HepG2 (cell line): ENCODE results near the gene SLC16A3. TPM values are rescaled to one million over a fixed set of nuclear protein-coding genes. Genes with fewer than 3 reads are reported as not detected.

Source experiments
- GABPB1 ChIP-seq: IDR thresholded peaks from 2 replicates; pipeline ENCODE4 v1.6.1; 2016; ENCODE audit warnings: mild to moderate bottlenecking, missing genetic modification reagents, moderate library complexity, missing compliant biosample characterization
- HDAC1 ChIP-seq: sonication (generic); formaldehyde crosslinking; IDR thresholded peaks from 2 replicates; pipeline ENCODE4 v1.5.1; 2020; ENCODE audit warnings: mild to moderate bottlenecking, missing genetic modification reagents
- HHEX ChIP-seq: IDR thresholded peaks from 2 replicates; pipeline ENCODE4 v1.6.1; 2016; ENCODE audit warnings: control low read depth
- KAT7 ChIP-seq: IDR thresholded peaks from 2 replicates; pipeline ENCODE4 v1.6.1; 2018; ENCODE audit warnings: borderline replicate concordance, missing compliant biosample characterization
- KMT2A ChIP-seq: sonication (generic); formaldehyde crosslinking; IDR thresholded peaks from 2 replicates; pipeline ENCODE4 v1.4.0; 2020; ENCODE audit warnings: missing genetic modification reagents
- MAX ChIP-seq: IDR thresholded peaks from 2 replicates; pipeline ENCODE4 v1.6.1; 2012; ENCODE audit warnings: inconsistent platforms
- MED1 ChIP-seq: sonication (generic); formaldehyde crosslinking; IDR thresholded peaks from 2 replicates; pipeline ENCODE4 v1.4.0; 2020; ENCODE audit warnings: missing genetic modification reagents
- MED8 ChIP-seq: sonication (generic); formaldehyde crosslinking; IDR thresholded peaks from 2 replicates; pipeline ENCODE4 v1.8.1; 2023; ENCODE audit warnings: mild to moderate bottlenecking, missing genetic modification reagents; ENCODE audit not compliant: insufficient replicate concordance
- MIXL1 ChIP-seq: IDR thresholded peaks from 2 replicates; pipeline ENCODE4 v1.6.1; 2016
- MYNN ChIP-seq: sonication (generic); formaldehyde crosslinking; IDR thresholded peaks from 2 replicates; pipeline ENCODE4 v1.4.0; 2020; ENCODE audit warnings: mild to moderate bottlenecking, low read depth, missing genetic modification reagents
- NBN ChIP-seq: fragments of 450-650 bp; conservative IDR thresholded peaks from 2 replicates; pipeline ENCODE4 v1.6.1; 2017
- NCOA2 ChIP-seq: sonication (generic); formaldehyde crosslinking; IDR thresholded peaks from 2 replicates; pipeline ENCODE4 v1.8.0; 2022; ENCODE audit warnings: inconsistent platforms
- PAX8 ChIP-seq: sonication (generic); formaldehyde crosslinking; IDR thresholded peaks from 2 replicates; pipeline ENCODE4 v1.8.0; 2022; ENCODE audit warnings: mild to moderate bottlenecking, missing genetic modification reagents, borderline replicate concordance
- SIX1 ChIP-seq: sonication (generic); formaldehyde crosslinking; IDR thresholded peaks from 2 replicates; pipeline ENCODE4 v1.4.0; 2020; ENCODE audit warnings: missing genetic modification reagents, borderline replicate concordance
- SMAD3 ChIP-seq: sonication (generic); formaldehyde crosslinking; IDR thresholded peaks from 2 replicates; pipeline ENCODE4 v1.4.0; 2020; ENCODE audit warnings: missing genetic modification reagents
- SP2 ChIP-seq: sonication (generic); formaldehyde crosslinking; IDR thresholded peaks from 2 replicates; pipeline ENCODE4 v1.5.1; 2020; ENCODE audit warnings: mild to moderate bottlenecking, missing genetic modification reagents
- TIGD3 ChIP-seq: sonication (generic); formaldehyde crosslinking; IDR thresholded peaks from 2 replicates; pipeline ENCODE4 v1.5.1; 2020; ENCODE audit warnings: mild to moderate bottlenecking, missing genetic modification reagents, borderline replicate concordance
- ZBTB33 ChIP-seq: sonication (generic); formaldehyde crosslinking; IDR thresholded peaks from 2 replicates; pipeline ENCODE4 v1.4.0; 2020; ENCODE audit warnings: missing genetic modification reagents
- ZBTB42 ChIP-seq: sonication (generic); formaldehyde crosslinking; IDR thresholded peaks from 2 replicates; pipeline ENCODE4 v1.5.0; 2020; ENCODE audit warnings: mild to moderate bottlenecking, missing genetic modification reagents
- ZNF20 ChIP-seq: sonication (generic); formaldehyde crosslinking; IDR thresholded peaks from 2 replicates; pipeline ENCODE4 v1.4.0; 2020; ENCODE audit warnings: mild to moderate bottlenecking, moderate library complexity, missing genetic modification reagents
- ZNF513 ChIP-seq: sonication (generic); formaldehyde crosslinking; conservative IDR thresholded peaks from 2 replicates; pipeline ENCODE4 v1.5.0; 2020; ENCODE audit warnings: missing genetic modification reagents
- ZNF746 ChIP-seq: sonication (generic); formaldehyde crosslinking; IDR thresholded peaks from 2 replicates; pipeline ENCODE4 v1.8.0; 2022; ENCODE audit warnings: mild to moderate bottlenecking, missing genetic modification reagents
- polyA plus RNA-seq, 8 experiments: library from polyadenylated mRNA; depleted of rRNA in 3 of 8; stranded (reverse) in 7 of 8; unstranded in 1 of 8; fragments of >200 nt; fragmentation: Illumina TruSeq in 4 of 8; extraction: Trizol in 4 of 8; gene quantifications; 2 replicates each; pipeline versions ENCODE4 v1.2.1 to v1.2.3, GENCODE V29; 2011 to 2016; ENCODE audit warnings: low read depth in 4 of 8, missing spikeins in 1 of 8, mixed read lengths in 1 of 8; ENCODE audit not compliant: insufficient read depth in 1 of 8
- total RNA-seq, 5 experiments: library from RNA; depleted of rRNA; stranded (reverse); fragments of >200 nt; fragmentation: Illumina TruSeq; extraction: Trizol; gene quantifications; 2 replicates each; pipeline ENCODE4 v1.2.3, GENCODE V29; 2016; ENCODE audit warnings: low read depth in 1 of 5

The SLC16A3 gene
- total and polyA plus RNA-seq, 2 of the 13 experiments (the other 11 are each of a cell fraction or from before 2014, with no cell fraction given), result 242 to 349 TPM

- TF ChIP-seq KMT2A (CRISPR knock-in tag), result peak; percentile 67; the same call in 1 of the 2 replicates
- TF ChIP-seq ZBTB33 (CRISPR knock-in tag), result peak; percentile 99
- TF ChIP-seq PAX8 (CRISPR knock-in tag), result peak; percentile 90; the same call in 1 of the 2 replicates
- TF ChIP-seq MED8 (CRISPR knock-in tag), result no peak
- peak; percentile 83 for TF ChIP-seq MIXL1 (CRISPR knock-in tag)
- peak; percentile 93 for TF ChIP-seq ZBTB42
- peak; percentile 89 for TF ChIP-seq ZNF746 (CRISPR knock-in tag)
- peak; percentile 95 for TF ChIP-seq MED1 (CRISPR knock-in tag)
- no peak for TF ChIP-seq NBN
- TF ChIP-seq ZNF513 (CRISPR knock-in tag), result no peak
- peak; percentile 58; the same call in 1 of the 2 replicates for TF ChIP-seq SP2 (CRISPR knock-in tag)
- peak; percentile 80 for TF ChIP-seq GABPB1 (CRISPR knock-in tag)
- TF ChIP-seq SMAD3 (CRISPR knock-in tag), result peak; percentile 96
- 0 out of 2 replicates have a peak, but pooled peaks have one; percentile 12 for TF ChIP-seq ZNF20 (CRISPR knock-in tag)
- peak; percentile 95 for TF ChIP-seq TIGD3 (CRISPR knock-in tag)
- TF ChIP-seq MYNN, result peak; percentile 74; the same call in 1 of the 2 replicates
- no peak for TF ChIP-seq HHEX (CRISPR knock-in tag)
- no peak; the same call in 1 of the 2 replicates for TF ChIP-seq KAT7 (CRISPR knock-in tag)
- TF ChIP-seq HDAC1 (CRISPR knock-in tag), result peak; percentile 90
- TF ChIP-seq NCOA2, result peak; percentile 86
- no peak for TF ChIP-seq MAX
- peak; percentile 62; the same call in 1 of the 2 replicates for TF ChIP-seq SIX1 (CRISPR knock-in tag)
These were observed 7.5 kb downstream of the SLC16A3 start (continued) for GRCh38 chr17:82236142-82236971.
